Measurements from ENCODE around the gene NAGS. TPM values are rescaled to one million over a fixed set of nuclear protein-coding genes. Genes with fewer than 3 reads are reported as not detected.
A peak's percentile ranks its signal among the peaks of the same experiment; 100 is the strongest.

Gene NAGS
- total RNA-seq, 1 donor from 2014 or later, result 1.0 TPM

DNA sequence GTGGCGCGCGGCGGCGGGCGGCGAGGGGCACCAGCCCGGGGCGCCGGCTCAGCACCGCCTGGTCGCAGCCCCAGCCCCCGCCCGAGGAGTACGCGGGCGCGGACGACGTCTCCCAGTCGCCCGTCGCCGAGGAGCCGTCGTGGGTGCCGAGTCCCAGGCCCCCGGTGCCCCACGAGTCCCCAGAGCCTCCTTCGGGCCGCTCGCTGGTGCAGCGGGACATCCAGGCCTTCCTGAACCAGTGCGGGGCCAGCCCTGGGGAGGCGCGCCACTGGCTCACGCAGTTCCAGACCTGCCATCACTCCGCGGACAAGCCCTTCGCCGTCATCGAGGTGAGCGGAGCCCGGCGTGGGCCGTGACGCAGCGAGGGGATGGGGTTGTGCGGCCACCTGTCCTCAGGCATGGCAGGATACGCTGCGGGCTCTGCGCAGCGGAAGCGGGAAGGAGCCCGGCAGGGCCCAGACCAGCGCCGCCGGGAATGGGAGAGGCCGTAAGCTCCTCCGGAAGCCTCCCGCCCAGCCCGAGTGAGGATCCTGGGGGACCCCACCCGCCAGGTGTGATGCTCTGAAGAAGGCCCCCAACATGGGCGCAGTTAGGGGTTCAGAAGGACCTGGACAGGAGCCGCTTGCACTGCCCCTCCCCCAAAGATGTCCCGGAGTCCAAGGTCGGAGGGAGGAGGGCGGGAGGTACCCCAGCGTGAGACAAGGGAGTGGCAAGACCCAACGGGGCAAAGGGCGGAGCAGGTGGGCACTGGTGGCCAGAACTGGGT lies 522 bp downstream of the NAGS start:
- POLR2A ChIA-PET, result interaction anchor here (0.6 kb wide), 1 partner anchor 562 kb away, joined by 3 read pairs; no protein-coding TSS in a partner anchor
- DNase-seq, result peak; percentile 35

DNA sequence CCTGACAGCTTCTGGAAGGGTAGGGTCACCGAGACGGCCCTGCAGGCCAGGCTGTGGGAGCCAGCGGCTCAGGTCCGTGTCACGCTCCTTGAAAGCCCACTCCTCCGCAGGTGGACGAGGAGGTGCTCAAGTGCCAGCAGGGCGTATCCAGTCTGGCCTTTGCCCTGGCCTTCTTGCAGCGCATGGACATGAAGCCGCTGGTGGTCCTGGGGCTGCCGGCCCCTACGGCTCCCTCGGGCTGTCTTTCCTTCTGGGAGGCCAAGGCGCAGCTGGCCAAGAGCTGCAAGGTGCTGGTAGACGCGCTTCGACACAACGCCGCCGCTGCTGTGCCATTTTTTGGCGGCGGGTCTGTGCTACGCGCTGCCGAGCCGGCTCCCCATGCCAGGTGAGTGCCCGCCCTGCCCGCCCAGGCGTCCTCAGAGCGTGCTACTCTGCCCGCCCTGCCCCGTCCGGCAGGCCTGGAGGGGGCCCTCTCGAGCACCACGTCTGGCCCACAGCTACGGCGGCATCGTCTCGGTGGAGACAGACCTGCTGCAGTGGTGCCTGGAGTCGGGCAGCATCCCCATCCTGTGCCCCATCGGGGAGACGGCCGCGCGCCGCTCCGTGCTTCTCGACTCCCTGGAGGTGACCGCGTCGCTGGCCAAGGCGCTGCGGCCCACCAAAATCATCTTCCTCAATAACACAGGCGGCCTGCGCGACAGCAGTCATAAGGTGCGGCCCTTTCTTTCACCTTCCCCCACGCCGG lies 1.3 kb downstream of the NAGS start:
- intact Hi-C loops (cut with micrococcal nuclease), result loop anchor here (1.0 to 5.0 kb wide), 5 partner anchors 9 to 227 kb away; partner anchors contain the start of genes DUSP3, G6PC3, HDAC5 and MPP2

More for the DNA sequence above, 522 bp downstream of the NAGS start:
- H3K27ac Mint-ChIP-seq, result no peak overlapping the region
- CTCF ChIA-PET, result no interaction called here
- intact Hi-C loops (cut with micrococcal nuclease), result loop anchor here (5.0 kb wide), 2 partner anchors 98 to 117 kb away; partner anchors contain the start of genes HDAC5 and MPP2
- no peaks in the 10 kb centered on the region for H3K9me3 Mint-ChIP-seq
- peak overlapping the region; percentile 64 for H3K4me3 Mint-ChIP-seq
- ATAC-seq (ENCODE audit: low read depth), result no peak
- TF ChIP-seq, protein P1, sequence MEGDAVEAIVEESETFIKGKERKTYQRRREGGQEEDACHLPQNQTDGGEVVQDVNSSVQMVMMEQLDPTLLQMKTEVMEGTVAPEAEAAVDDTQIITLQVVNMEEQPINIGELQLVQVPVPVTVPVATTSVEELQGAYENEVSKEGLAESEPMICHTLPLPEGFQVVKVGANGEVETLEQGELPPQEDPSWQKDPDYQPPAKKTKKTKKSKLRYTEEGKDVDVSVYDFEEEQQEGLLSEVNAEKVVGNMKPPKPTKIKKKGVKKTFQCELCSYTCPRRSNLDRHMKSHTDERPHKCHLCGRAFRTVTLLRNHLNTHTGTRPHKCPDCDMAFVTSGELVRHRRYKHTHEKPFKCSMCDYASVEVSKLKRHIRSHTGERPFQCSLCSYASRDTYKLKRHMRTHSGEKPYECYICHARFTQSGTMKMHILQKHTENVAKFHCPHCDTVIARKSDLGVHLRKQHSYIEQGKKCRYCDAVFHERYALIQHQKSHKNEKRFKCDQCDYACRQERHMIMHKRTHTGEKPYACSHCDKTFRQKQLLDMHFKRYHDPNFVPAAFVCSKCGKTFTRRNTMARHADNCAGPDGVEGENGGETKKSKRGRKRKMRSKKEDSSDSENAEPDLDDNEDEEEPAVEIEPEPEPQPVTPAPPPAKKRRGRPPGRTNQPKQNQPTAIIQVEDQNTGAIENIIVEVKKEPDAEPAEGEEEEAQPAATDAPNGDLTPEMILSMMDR (IDR thresholded peaks at IDR 0.05), result no peak
- H3K4me1 Mint-ChIP-seq, result peaks cover 24% of the 10 kb centered on the region
- peaks cover 15% of the 10 kb centered on the region for H3K27me3 Mint-ChIP-seq
- H3K36me3 Mint-ChIP-seq (ENCODE audit: low read depth), result peaks cover 3% of the 10 kb centered on the region

DNA sequence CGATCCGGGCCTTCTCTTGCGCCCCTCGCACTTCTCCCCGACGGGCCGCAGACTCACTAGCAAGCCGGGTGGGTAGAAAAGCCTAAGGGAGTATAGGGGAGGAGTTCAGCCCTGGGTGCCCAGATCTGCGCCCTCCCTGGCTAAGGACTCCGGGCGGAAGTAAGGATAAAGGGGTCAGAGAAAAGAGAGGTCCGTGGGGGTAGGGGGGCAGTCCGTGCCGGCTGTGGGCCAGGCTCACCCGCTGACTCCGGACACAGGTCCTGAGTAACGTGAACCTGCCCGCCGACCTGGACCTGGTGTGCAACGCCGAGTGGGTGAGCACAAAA lies 1.8 kb downstream of the NAGS start:
- Mint-ChIP-seq H3K27me3 (peaks cover 15% of the 10 kb centered on the region), H3K27ac (peak overlapping the region; percentile 30), H3K36me3 (ENCODE audit: low read depth) (peaks cover 7% of the 10 kb centered on the region), H3K4me1 (peaks cover 24% of the 10 kb centered on the region), H3K4me3 (peak overlapping the region; percentile 90), H3K9me3 (no peaks in the 10 kb centered on the region)
- ChIA-PET POLR2A (interaction anchor here (0.6 kb wide), 1 partner anchor 211 kb away, joined by 3 read pairs; no protein-coding TSS in a partner anchor), CTCF (interaction anchor here (1.0 to 1.2 kb wide), 2 partner anchors 35 to 96 kb away, joined by 3 read pairs; no protein-coding TSS in a partner anchor)
- intact Hi-C loops (cut with micrococcal nuclease), result loop anchor here (1.0 to 5.0 kb wide), 5 partner anchors 8 to 227 kb away; partner anchors contain the start of genes DUSP3, G6PC3, HDAC5 and MPP2
- TF ChIP-seq, protein P1 (IDR thresholded peaks at IDR 0.05), result no peak
- DNase-seq (no peak), ATAC-seq (ENCODE audit: low read depth) (peak; percentile 7)

More for the DNA sequence above, 1.3 kb downstream of the NAGS start:
- peak overlapping the region; percentile 90 for H3K4me3 Mint-ChIP-seq
- H3K36me3 Mint-ChIP-seq (ENCODE audit: low read depth), result peaks cover 5% of the 10 kb centered on the region
- DNase-seq (peak; percentile 49), ATAC-seq (ENCODE audit: low read depth) (peak; percentile 11)
- ChIA-PET POLR2A (interaction anchor here (0.6 kb wide), 1 partner anchor 211 kb away, joined by 3 read pairs; no protein-coding TSS in a partner anchor), CTCF (interaction anchor here (1.0 kb wide), 1 partner anchor 96 kb away, joined by 3 read pairs; no protein-coding TSS in a partner anchor)
- peaks cover 15% of the 10 kb centered on the region for H3K27me3 Mint-ChIP-seq
- H3K4me1 Mint-ChIP-seq, result peaks cover 24% of the 10 kb centered on the region
- TF ChIP-seq, protein P1 (IDR thresholded peaks at IDR 0.05), result no peak
- peak overlapping the region; percentile 30 for H3K27ac Mint-ChIP-seq
- H3K9me3 Mint-ChIP-seq, result no peaks in the 10 kb centered on the region

DNA sequence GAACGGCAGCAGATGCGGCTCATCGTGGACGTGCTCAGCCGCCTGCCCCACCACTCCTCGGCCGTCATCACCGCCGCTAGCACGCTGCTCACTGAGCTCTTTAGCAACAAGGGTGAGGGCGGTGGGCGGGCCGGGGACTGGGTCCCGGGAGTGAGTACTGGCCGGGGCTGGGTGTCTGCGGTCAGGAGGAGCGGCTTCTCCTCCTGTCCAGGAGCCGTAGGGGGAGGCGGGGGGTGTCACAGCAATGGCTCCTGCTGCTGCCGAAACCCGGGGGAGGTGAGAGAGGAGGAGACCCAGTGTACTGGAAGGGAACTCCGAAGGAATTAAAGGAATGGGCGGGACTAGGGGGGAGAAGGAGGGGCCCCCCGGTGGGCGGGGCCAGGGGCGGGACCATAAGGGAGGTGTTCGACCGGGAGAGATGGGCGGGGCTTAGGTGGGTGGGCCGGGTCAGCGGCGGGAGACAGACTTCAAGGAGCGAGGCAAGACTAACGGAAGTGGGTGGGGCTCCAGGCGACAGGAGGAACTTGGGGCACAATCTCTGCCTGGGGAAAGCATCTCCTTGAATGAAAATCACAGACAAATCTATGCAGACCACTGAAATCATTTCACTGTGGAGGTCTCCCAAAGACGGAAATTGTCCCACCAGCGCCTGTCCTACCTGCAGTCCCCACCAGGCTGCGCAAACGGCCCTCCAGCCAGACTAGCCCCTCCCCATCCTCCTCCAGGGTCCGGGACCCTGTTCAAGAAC lies 2.4 kb downstream of the NAGS start:
- POLR2A ChIA-PET, result interaction anchor here (0.6 to 0.8 kb wide), 2 partner anchors 210 to 215 kb away, joined by 3 read pairs; no protein-coding TSS in a partner anchor
- ATAC-seq (ENCODE audit: low read depth), result peak; percentile 91
- DNase-seq, result peak; percentile 88
- H3K36me3 Mint-ChIP-seq (ENCODE audit: low read depth), result peaks cover 12% of the 10 kb centered on the region
- H3K27me3 Mint-ChIP-seq, result peaks cover 12% of the 10 kb centered on the region
- H3K27ac Mint-ChIP-seq, result peak overlapping the region; percentile 76
- CTCF ChIA-PET, result interaction anchor here (1.0 to 1.2 kb wide), 2 partner anchors 35 to 97 kb away, joined by 3 read pairs; no protein-coding TSS in a partner anchor
- peak overlapping the region; percentile 90 for H3K4me3 Mint-ChIP-seq
- intact Hi-C loops (cut with micrococcal nuclease), result loop anchor here (1.0 to 5.0 kb wide), 6 partner anchors 8 to 228 kb away; partner anchors contain the start of genes DUSP3, G6PC3, HDAC5 and MPP2
- peaks cover 24% of the 10 kb centered on the region for H3K4me1 Mint-ChIP-seq
- H3K9me3 Mint-ChIP-seq, result no peaks in the 10 kb centered on the region
- TF ChIP-seq, protein P1 (IDR thresholded peaks at IDR 0.05), result no peak
